Erythroblast (primary cell): Measurements from ENCODE around the gene RTTN.
"Not testable (repeated sequence)": the region's sequence is repeated elsewhere in the genome, so short reads cannot be mapped to it uniquely, and the experiment has no call there.

Experiments used
- DNase-seq, 2 experiments: peaks; one replicate each; lab custom pipeline; 2025; lab: John Stamatoyannopoulos, UW
- GATA1 ChIP-seq: IDR thresholded peaks from 2 replicates; pipeline ENCODE4 v1.6.1; 2011; ENCODE audit warnings: low read depth, mild to moderate bottlenecking, control low read depth, low read length, moderate library complexity
- POLR2A ChIP-seq: IDR thresholded peaks from 2 replicates; pipeline ENCODE4 v1.6.1; 2011; ENCODE audit warnings: mild to moderate bottlenecking, low read length

Gene RTTN

GRCh38 chr18:70116949-70117348, 88.5 kb downstream of the RTTN start:
- TF ChIP-seq POLR2A (no peak), GATA1 (no peak)
- no peak for DNase-seq

- TF ChIP-seq GATA1 (no peak), POLR2A (no peak)
- DNase-seq, result no peak
These were observed 92.0 kb downstream of the RTTN start for GRCh38 chr18:70113511-70113910.

GRCh38 chr18:70110678-70111077, 94.8 kb downstream of the RTTN start:
- TF ChIP-seq GATA1 (no peak), POLR2A (no peak)
- DNase-seq, result no peak

GRCh38 chr18:70107091-70107490, 98.4 kb downstream of the RTTN start:
- no peak for TF ChIP-seq GATA1
- TF ChIP-seq POLR2A, result no peak
- DNase-seq, result no peak

GRCh38 chr18:70102854-70103253, 102.6 kb downstream of the RTTN start:
- DNase-seq, result not testable (repeated sequence)

- TF ChIP-seq POLR2A (no peak), GATA1 (no peak)
- no peak for DNase-seq
These were observed 115.6 kb downstream of the RTTN start for GRCh38 chr18:70089858-70090257.

GRCh38 chr18:70086085-70086484, 119.4 kb downstream of the RTTN start:
- TF ChIP-seq GATA1 (no peak), POLR2A (no peak)
- DNase-seq, result no peak

GRCh38 chr18:70085641-70086040, 119.8 kb downstream of the RTTN start:
- TF ChIP-seq GATA1 (no peak), POLR2A (no peak)
- no peak for DNase-seq

- no peak for DNase-seq
- TF ChIP-seq POLR2A, result no peak
- no peak for TF ChIP-seq GATA1
These were observed 123.1 kb downstream of the RTTN start for GRCh38 chr18:70082430-70082829.

- peak; percentile 59 to 81 for DNase-seq
- no peak for TF ChIP-seq POLR2A
- TF ChIP-seq GATA1, result no peak
These were observed 127.4 kb downstream of the RTTN start for GRCh38 chr18:70078106-70078505.

GRCh38 chr18:70075906-70076305, 129.6 kb downstream of the RTTN start:
- no peak for DNase-seq
- TF ChIP-seq GATA1, result no peak
- TF ChIP-seq POLR2A, result no peak

GRCh38 chr18:70074116-70074515, 131.4 kb downstream of the RTTN start:
- no peak for TF ChIP-seq GATA1
- no peak for TF ChIP-seq POLR2A
- no peak for DNase-seq

- TF ChIP-seq POLR2A (no peak), GATA1 (no peak)
- DNase-seq, result no peak
These were observed 132.1 kb downstream of the RTTN start for GRCh38 chr18:70073432-70073831.

- TF ChIP-seq POLR2A (no peak), GATA1 (no peak)
- peak; percentile 44 to 49 for DNase-seq
These were observed 132.8 kb downstream of the RTTN start for GRCh38 chr18:70072678-70073077.

GRCh38 chr18:70069965-70070364, 135.5 kb downstream of the RTTN start:
- DNase-seq, result no peak
- TF ChIP-seq POLR2A (no peak), GATA1 (no peak)

- TF ChIP-seq POLR2A (no peak), GATA1 (no peak)
- DNase-seq, result no peak
These were observed 136.1 kb downstream of the RTTN start for GRCh38 chr18:70069382-70069781.
